DOHH2 (cell line): ENCODE measurements around the gene SLC12A8.

Experiments used
- H3F3A ChIP-seq: fragments of 200-600 bp; sonication (generic), shearing (Covaris generic); 2 replicates; pipeline ENCODE4 v1.6.0; 2016; ENCODE audit warnings: antibody characterized with exemption, mild to moderate bottlenecking; ENCODE audit not compliant: control insufficient read depth, insufficient read depth
- H3K27ac ChIP-seq: fragments of 200-600 bp; sonication (generic); 2 replicates; pipeline ENCODE4 v1.5.1; 2014; ENCODE audit warnings: low read depth, mild to moderate bottlenecking, low read length, moderate library complexity
- H3K27me3 ChIP-seq: fragments of 200-600 bp; sonication (generic); 2 replicates; pipeline ENCODE4 v1.6.1; 2014; ENCODE audit warnings: mild to moderate bottlenecking, low read length, mixed read lengths; ENCODE audit not compliant: control insufficient read depth
- H3K36me3 ChIP-seq: fragments of 200-600 bp; sonication (generic); 2 replicates; pipeline ENCODE4 v1.6.1; 2014; ENCODE audit warnings: mild to moderate bottlenecking, low read length, moderate library complexity, mixed read lengths; ENCODE audit not compliant: control insufficient read depth
- H3K4me1 ChIP-seq: fragments of 200-600 bp; sonication (generic); 2 replicates; pipeline ENCODE4 v1.6.1; 2014; ENCODE audit warnings: mild to moderate bottlenecking, low read length, mixed read lengths; ENCODE audit not compliant: control insufficient read depth
- H3K4me2 ChIP-seq: fragments of 200-600 bp; sonication (generic); 2 replicates; pipeline ENCODE4 v1.6.0; 2014; ENCODE audit warnings: mild to moderate bottlenecking, low read length, moderate library complexity
- H3K4me3 ChIP-seq: fragments of 200-600 bp; sonication (generic); 2 replicates; pipeline ENCODE4 v1.5.1; 2014; ENCODE audit warnings: mild to moderate bottlenecking, low read length, mixed read lengths
- H3K79me2 ChIP-seq: fragments of 200-600 bp; sonication (generic); 2 replicates; pipeline ENCODE4 v1.6.1; 2014; ENCODE audit warnings: mild to moderate bottlenecking, low read length, mixed read lengths; ENCODE audit not compliant: control insufficient read depth
- H3K9me2 ChIP-seq: fragments of 200-600 bp; sonication (generic); replicated peaks from 2 replicates; pipeline ENCODE4 v1.6.1; 2014; ENCODE audit warnings: mild to moderate bottlenecking, low read length, mixed read lengths; ENCODE audit not compliant: control insufficient read depth
- H3K9me3 ChIP-seq: fragments of 200-600 bp; sonication (generic); 2 replicates; pipeline ENCODE4 v1.6.1; 2014; ENCODE audit warnings: antibody characterized with exemption, low read length, mixed read lengths; ENCODE audit not compliant: control insufficient read depth, insufficient read depth
- H4K20me1 ChIP-seq: fragments of 200-600 bp; sonication (generic); 2 replicates; pipeline ENCODE4 v1.6.0; 2014; ENCODE audit warnings: low read depth, mild to moderate bottlenecking, antibody characterized with exemption, low read length, moderate library complexity; ENCODE audit not compliant: control insufficient read depth, insufficient read depth
- EZH2phosphoT487 ChIP-seq: fragments of 200-600 bp; sonication (generic); IDR thresholded peaks from 2 replicates; pipeline ENCODE4 v1.6.1; 2017; ENCODE audit warnings: borderline replicate concordance, mild to moderate bottlenecking, antibody characterized with exemption, low read length, moderate library complexity, mixed read lengths
- TF ChIP-seq, protein P1 (sequence below): fragments of 200-600 bp; sonication (generic); IDR thresholded peaks from one replicate; pipeline ENCODE4 v1.5.1; 2014; ENCODE audit warnings: antibody characterized with exemption, mild to moderate bottlenecking, low read depth, low read length; ENCODE audit not compliant: poor library complexity, severe bottlenecking

Gene SLC12A8

DNA sequence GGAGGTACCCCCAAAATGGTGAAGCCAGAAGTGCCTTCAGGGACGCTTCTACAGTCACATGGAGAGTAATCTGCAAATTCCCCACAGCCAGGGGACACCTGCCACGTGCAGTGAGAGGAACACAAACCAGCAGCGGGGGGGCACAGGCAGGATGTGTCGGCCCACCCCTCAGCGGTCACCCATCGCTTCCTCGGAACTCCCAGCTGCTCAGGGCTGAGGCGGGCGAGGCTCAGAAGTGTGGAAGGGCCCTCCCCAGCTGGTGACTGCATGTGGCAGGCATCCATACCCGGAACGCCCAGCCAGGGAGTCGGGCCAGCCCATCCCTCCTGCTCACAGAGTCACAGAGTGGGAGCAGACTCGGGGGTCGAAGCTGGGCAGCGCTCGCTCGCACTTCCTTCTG lies 63.7 kb downstream of the SLC12A8 start:
- Histone ChIP-seq H3K27ac (no peak overlapping the region), H3K27me3 (peaks cover 6% of the 10 kb centered on the region; the same call in 1 of the 2 replicates), H3K9me3 (no peaks in the 10 kb centered on the region), H4K20me1 (no peaks in the 10 kb centered on the region), H3K9me2 (no peaks in the 10 kb centered on the region), H3F3A (no peaks in the 10 kb centered on the region), H3K4me3 (no peak overlapping the region), H3K79me2 (no peaks in the 10 kb centered on the region), H3K4me2 (no peak overlapping the region), H3K36me3 (no peaks in the 10 kb centered on the region), H3K4me1 (peaks cover 32% of the 10 kb centered on the region)
- no peak for TF ChIP-seq EZH2phosphoT487
- TF ChIP-seq, protein P1, sequence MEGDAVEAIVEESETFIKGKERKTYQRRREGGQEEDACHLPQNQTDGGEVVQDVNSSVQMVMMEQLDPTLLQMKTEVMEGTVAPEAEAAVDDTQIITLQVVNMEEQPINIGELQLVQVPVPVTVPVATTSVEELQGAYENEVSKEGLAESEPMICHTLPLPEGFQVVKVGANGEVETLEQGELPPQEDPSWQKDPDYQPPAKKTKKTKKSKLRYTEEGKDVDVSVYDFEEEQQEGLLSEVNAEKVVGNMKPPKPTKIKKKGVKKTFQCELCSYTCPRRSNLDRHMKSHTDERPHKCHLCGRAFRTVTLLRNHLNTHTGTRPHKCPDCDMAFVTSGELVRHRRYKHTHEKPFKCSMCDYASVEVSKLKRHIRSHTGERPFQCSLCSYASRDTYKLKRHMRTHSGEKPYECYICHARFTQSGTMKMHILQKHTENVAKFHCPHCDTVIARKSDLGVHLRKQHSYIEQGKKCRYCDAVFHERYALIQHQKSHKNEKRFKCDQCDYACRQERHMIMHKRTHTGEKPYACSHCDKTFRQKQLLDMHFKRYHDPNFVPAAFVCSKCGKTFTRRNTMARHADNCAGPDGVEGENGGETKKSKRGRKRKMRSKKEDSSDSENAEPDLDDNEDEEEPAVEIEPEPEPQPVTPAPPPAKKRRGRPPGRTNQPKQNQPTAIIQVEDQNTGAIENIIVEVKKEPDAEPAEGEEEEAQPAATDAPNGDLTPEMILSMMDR: no peak

DNA sequence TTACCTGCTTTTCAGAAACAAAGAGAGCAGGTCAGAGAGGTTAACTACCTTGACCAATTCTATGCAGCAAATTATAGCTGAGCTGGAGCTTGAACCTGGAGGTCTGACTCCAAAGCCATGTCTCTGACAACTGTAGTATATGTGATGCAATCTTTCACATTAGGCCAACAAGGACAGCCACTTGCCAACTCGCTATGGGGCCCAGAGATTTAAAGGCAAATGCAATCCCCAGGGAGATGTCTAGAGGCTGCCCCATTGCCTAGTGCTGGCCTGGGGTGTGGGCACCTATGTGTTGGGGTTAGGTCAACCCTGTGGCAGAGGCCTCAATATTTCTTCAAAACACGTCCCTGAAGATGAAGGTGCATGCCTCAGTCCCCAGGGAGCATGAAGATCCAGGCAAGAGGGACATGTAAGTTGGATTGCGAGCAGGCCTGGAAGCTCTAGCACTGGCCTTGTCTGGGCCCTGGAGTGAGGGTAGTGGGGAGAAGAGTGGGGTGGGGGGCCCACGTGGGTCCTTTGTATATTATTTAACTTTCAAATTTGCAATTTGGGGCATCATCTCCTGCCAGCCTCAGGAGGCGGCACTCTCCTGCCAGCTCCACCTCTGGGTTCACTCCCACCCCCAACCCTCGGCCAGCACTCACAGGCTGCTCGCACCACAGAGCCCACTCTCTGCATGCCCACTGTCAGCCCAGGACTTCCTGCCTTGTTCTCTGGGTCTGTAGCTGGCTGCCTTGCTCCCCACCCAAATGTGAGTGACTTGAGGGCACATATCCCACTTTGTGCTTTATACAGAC lies 64.3 kb downstream of the SLC12A8 start:
- H3K27ac ChIP-seq: no peak overlapping the region
- peaks cover 32% of the 10 kb centered on the region for H3K4me1 ChIP-seq
- peaks cover 6% of the 10 kb centered on the region; the same call in 1 of the 2 replicates for H3K27me3 ChIP-seq
- no peaks in the 10 kb centered on the region for H3F3A ChIP-seq
- H3K36me3 ChIP-seq: no peaks in the 10 kb centered on the region
- no peaks in the 10 kb centered on the region for H3K9me3 ChIP-seq
- no peak overlapping the region for H3K4me2 ChIP-seq
- no peaks in the 10 kb centered on the region for H3K9me2 ChIP-seq
- no peaks in the 10 kb centered on the region for H4K20me1 ChIP-seq
- no peaks in the 10 kb centered on the region for H3K79me2 ChIP-seq
- TF ChIP-seq, protein P1: no peak
- TF ChIP-seq EZH2phosphoT487: no peak
- H3K4me3 ChIP-seq: no peak overlapping the region

DNA sequence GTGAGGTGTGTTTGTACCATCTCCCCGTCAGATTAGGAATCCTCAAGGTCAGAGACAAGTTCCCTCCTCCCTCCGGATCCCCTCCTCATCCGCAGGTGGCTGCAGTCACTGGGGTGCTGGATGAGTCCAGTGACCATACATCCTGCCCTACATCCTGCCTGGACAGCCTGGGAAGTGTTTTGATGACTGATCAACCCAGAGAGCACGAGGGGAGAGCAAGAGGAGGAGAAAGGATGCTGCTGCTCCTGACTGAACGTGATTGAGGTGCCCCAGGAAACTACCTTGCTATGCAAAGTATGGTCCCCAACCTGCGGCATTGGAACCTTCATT lies 65.1 kb downstream of the SLC12A8 start:
- no peak overlapping the region for H3K4me3 ChIP-seq
- peaks cover 34% of the 10 kb centered on the region for H3K4me1 ChIP-seq
- peaks cover 12% of the 10 kb centered on the region for H3K27me3 ChIP-seq
- TF ChIP-seq, protein P1: no peak
- no peak for TF ChIP-seq EZH2phosphoT487
- no peaks in the 10 kb centered on the region for H3K9me2 ChIP-seq
- H3K4me2 ChIP-seq: no peak overlapping the region
- no peak overlapping the region for H3K27ac ChIP-seq
- no peaks in the 10 kb centered on the region for H3F3A ChIP-seq
- no peaks in the 10 kb centered on the region for H3K9me3 ChIP-seq
- no peaks in the 10 kb centered on the region for H3K79me2 ChIP-seq
- no peaks in the 10 kb centered on the region for H4K20me1 ChIP-seq
- no peaks in the 10 kb centered on the region for H3K36me3 ChIP-seq
